Endothelial cell of umbilical vein (primary cell): Measurements from ENCODE around the gene SCIN. TPM values are rescaled to one million over a fixed set of nuclear protein-coding genes. Genes with fewer than 3 reads are reported as not detected.

ENCODE experiments used
- BruUV-seq: library from RNA; stranded (reverse); fragments of 400-500 nt; replicated peaks from 2 replicates; lab custom pipeline; 2021; lab: Mats Ljungman, UMichigan
- CTCF ChIA-PET: fragments of 300-600, 350-600 bp; sonication (Branson Sonifier 250); formaldehyde crosslinking; loops from one replicate; lab custom pipeline; 2021; ENCODE audit warnings: antibody characterized with exemption, inconsistent platforms; lab: Charles Lee
- POLR2A ChIA-PET: fragments of 300-600, 350-600 bp; sonication (Branson Sonifier 250); formaldehyde crosslinking; loops from one replicate; lab custom pipeline; 2021; ENCODE audit warnings: antibody characterized with exemption, inconsistent platforms; lab: Charles Lee
- DNase-seq: peaks from one replicate; pipeline ENCODE4 v3.0.0-alpha.2; 2011; ENCODE audit warnings: low read depth, low spot score
- FAIRE-seq: peaks from 2 replicates; lab custom pipeline; 2011; peaks lifted over from hg19 to GRCh38; lab: Jason Lieb, UNC
- H2AFZ ChIP-seq: 2 replicates; pipeline ENCODE4 v1.6.0; 2012; ENCODE audit warnings: low read depth, low read length, control low read depth, inconsistent platforms
- H3K27ac ChIP-seq: 2 replicates; pipeline ENCODE4 v1.5.1; 2011; ENCODE audit warnings: low read depth, mild to moderate bottlenecking, control low read depth, low read length, moderate library complexity; ENCODE audit not compliant: insufficient read depth
- H3K27me3 ChIP-seq, 2 experiments: 2 replicates each; pipeline versions ENCODE4 v1.6.0 to v1.6.1; 2011; ENCODE audit warnings: low read length in 2 of 2, mixed read lengths in 1 of 2; ENCODE audit not compliant: control insufficient read depth in 2 of 2, insufficient read depth in 2 of 2
- H3K36me3 ChIP-seq, 2 experiments: 2 replicates in 1 of 2; 3 replicates in 1 of 2; pipeline ENCODE4 v1.5.1; 2011; ENCODE audit warnings: low read length in 2 of 2, mild to moderate bottlenecking in 1 of 2, moderate library complexity in 1 of 2; ENCODE audit not compliant: control insufficient read depth in 2 of 2, insufficient read depth in 2 of 2; ENCODE audit errors: extremely low read depth in 1 of 2
- H3K4me1 ChIP-seq: 3 replicates; pipeline ENCODE4 v1.5.1; 2011; ENCODE audit warnings: mild to moderate bottlenecking, low read length; ENCODE audit not compliant: control insufficient read depth, insufficient read depth; ENCODE audit errors: extremely low read depth
- H3K4me2 ChIP-seq: 2 replicates; pipeline ENCODE4 v1.6.1; 2011; ENCODE audit warnings: low read length, control low read depth, mixed read lengths; ENCODE audit not compliant: insufficient read depth
- H3K4me3 ChIP-seq, 3 experiments: fragments of 200-600 bp in 1 of 3; sonication (generic), shearing (Covaris generic) in 1 of 3; replicated peaks in 1 of 3; 2 replicates each; pipeline ENCODE4 v1.5.1; 2011 to 2016; ENCODE audit warnings: control low read depth in 3 of 3, low read length in 3 of 3, mild to moderate bottlenecking in 2 of 3, inconsistent platforms in 1 of 3, low read depth in 1 of 3, moderate library complexity in 1 of 3; ENCODE audit not compliant: insufficient read depth in 1 of 3
- H3K79me2 ChIP-seq: 2 replicates; pipeline ENCODE4 v1.6.0; 2012; ENCODE audit warnings: low read length, inconsistent platforms; ENCODE audit not compliant: control insufficient read depth, insufficient read depth
- H3K9ac ChIP-seq: replicated peaks from 2 replicates; pipeline ENCODE3; 2011; ENCODE audit warnings: low read length, control low read depth; ENCODE audit not compliant: insufficient read depth; ENCODE audit errors: extremely low read depth
- H3K9me1 ChIP-seq: replicated peaks from 3 replicates; pipeline ENCODE4 v1.6.0; 2011; ENCODE audit warnings: mild to moderate bottlenecking, low read length; ENCODE audit not compliant: control insufficient read depth, insufficient read depth; ENCODE audit errors: extremely low read depth
- H3K9me3 ChIP-seq: replicated peaks from 2 replicates; pipeline ENCODE4 v1.5.1; 2012; ENCODE audit warnings: low read length, inconsistent platforms; ENCODE audit not compliant: control insufficient read depth, insufficient read depth
- H4K20me1 ChIP-seq: replicated peaks from 2 replicates; pipeline ENCODE3; 2011; ENCODE audit warnings: mild to moderate bottlenecking, low read length; ENCODE audit not compliant: control insufficient read depth, insufficient read depth; ENCODE audit errors: extremely low read depth
- CTCF ChIP-seq, 2 donors: IDR thresholded peaks; 1 replicate in 1 of 2; 2 replicates in 1 of 2; pipeline ENCODE4 v1.5.1; 2011; ENCODE audit warnings: low read length in 2 of 2, mild to moderate bottlenecking in 2 of 2, moderate library complexity in 2 of 2, control low read depth in 1 of 2, inconsistent platforms in 1 of 2, low read depth in 1 of 2; ENCODE audit not compliant: insufficient read depth in 1 of 2; ENCODE audit errors: extremely low read depth in 1 of 2
- EZH2 ChIP-seq: IDR thresholded peaks from 2 replicates; pipeline ENCODE4 v1.6.1; 2012; ENCODE audit warnings: borderline replicate concordance, low read depth, mild to moderate bottlenecking, moderate library complexity, low read length, inconsistent platforms; ENCODE audit not compliant: severe bottlenecking
- FOS ChIP-seq: IDR thresholded peaks from 2 replicates; pipeline ENCODE4 v1.6.1; 2011; ENCODE audit warnings: mild to moderate bottlenecking, low read length, moderate library complexity, borderline replicate concordance; ENCODE audit not compliant: insufficient read depth
- GATA2 ChIP-seq: IDR thresholded peaks from 2 replicates; pipeline ENCODE4 v1.7.0; 2011; ENCODE audit warnings: low read depth, mild to moderate bottlenecking, moderate library complexity, mixed read lengths, low read length; ENCODE audit not compliant: insufficient read length, insufficient read depth
- JUN ChIP-seq: IDR thresholded peaks from 2 replicates; pipeline ENCODE4 v1.6.1; 2011; ENCODE audit warnings: borderline replicate concordance, low read depth; ENCODE audit not compliant: insufficient read length, insufficient read depth
- MAX ChIP-seq: IDR thresholded peaks from 2 replicates; pipeline ENCODE4 v1.6.1; 2011; ENCODE audit not compliant: insufficient read depth, insufficient read length
- MYC ChIP-seq: IDR thresholded peaks from one replicate; pipeline ENCODE4 v1.6.1; 2011; ENCODE audit warnings: mild to moderate bottlenecking, low read depth, low read length
- POLR2A ChIP-seq: IDR thresholded peaks from 2 replicates; pipeline ENCODE4 v1.6.1; 2012; ENCODE audit warnings: low read depth, mild to moderate bottlenecking, control low read depth, low read length
- POLR2AphosphoS5 ChIP-seq: IDR thresholded peaks from 2 replicates; pipeline ENCODE4 v1.6.1; 2012; ENCODE audit warnings: low read depth, mild to moderate bottlenecking, control low read depth, low read length, moderate library complexity; ENCODE audit not compliant: insufficient read depth
- dilution Hi-C: fragments of 300-500 bp; cut with MboI; formaldehyde crosslinking; loops from one replicate; pipeline ENCODE4 v1.15.0; 2019; ENCODE audit warnings: low sequenced_read_pairs; ENCODE audit not compliant: extremely low pct_ligation_motif_present
- intact Hi-C: fragments of 100-400 bp; cut with micrococcal nuclease; formaldehyde crosslinking; loops from one replicate; pipeline ENCODE4 v1.10.0; 2022
- polyA plus RNA-seq, 4 experiments: library from polyadenylated mRNA; depleted of rRNA in 3 of 4; stranded (reverse) in 3 of 4; unstranded in 1 of 4; fragments of >200 nt; gene quantifications; 2 replicates each; pipeline versions ENCODE4 v1.2.1 to v1.2.3, GENCODE V29; 2011 to 2012; ENCODE audit warnings: missing spikeins in 1 of 4
- total RNA-seq: library from RNA; stranded (reverse); gene quantifications from 2 replicates; pipeline ENCODE4 v1.2.3, GENCODE V29; 2021

Gene SCIN
- total and polyA plus RNA-seq, 2 donors (not counting 3 experiments of a cell fraction or from before 2014, with no cell fraction given), result 0.07 to 0.69 TPM

- dilution Hi-C loops (no loop called here), intact Hi-C loops (no loop called here)
- Histone ChIP-seq H3K27me3 (no peaks in the 10 kb centered on the region), H3K79me2 (no peaks in the 10 kb centered on the region), H3K27ac (no peak overlapping the region), H3K9ac (no peak overlapping the region), H3K9me1 (no peaks in the 10 kb centered on the region), H3K4me2 (no peak overlapping the region), H3K9me3 (no peaks in the 10 kb centered on the region), H2AFZ (no peak overlapping the region), H3K36me3 (no peaks in the 10 kb centered on the region), H3K4me3 (no peak overlapping the region), H4K20me1 (no peaks in the 10 kb centered on the region), H3K4me1 (no peaks in the 10 kb centered on the region)
- no TSS peak for BruUV-seq
- no peak for FAIRE-seq
- CTCF ChIA-PET, result interaction anchor here (1.4 kb wide), 1 partner anchor 13 kb away, joined by 8 read pairs; the partner anchor contains the start of gene ARL4A
- POLR2A ChIA-PET, result no interaction called here
- no peak for DNase-seq
- no peak for TF ChIP-seq MAX
- no peak for TF ChIP-seq POLR2A
- no peak for TF ChIP-seq MYC
- TF ChIP-seq POLR2AphosphoS5, result no peak
- TF ChIP-seq JUN, result no peak
- TF ChIP-seq GATA2, result no peak
- TF ChIP-seq EZH2, result no peak
- TF ChIP-seq FOS, result no peak
- TF ChIP-seq CTCF (IDR thresholded peaks at IDR 0.05; ENCODE audit: extremely low read depth in 1 of 2, insufficient read depth in 1 of 2, low read depth in 1 of 2, low read length in 2 of 2), result no peak
Measured at GRCh38 chr7:12699299-12699698, 128.8 kb downstream of the SCIN start.
